PFSK-1 (cell line): ENCODE results near the gene CLEC11A.
A peak's percentile ranks its signal among the peaks of the same experiment; 100 is the strongest.

Experiments
- FOXP2 ChIP-seq: optimal IDR thresholded peaks from 2 replicates; pipeline ENCODE3; 2011; ENCODE audit warnings: borderline replicate concordance, control low read depth, inconsistent platforms; ENCODE audit not compliant: insufficient read depth; ENCODE audit errors: extremely low read length, extremely low read depth
- POLR2AphosphoS5 ChIP-seq: IDR thresholded peaks from 2 replicates; pipeline ENCODE4 v1.6.1; 2012; ENCODE audit warnings: low read depth, mild to moderate bottlenecking, control low read depth, low read length, moderate library complexity
- REST ChIP-seq, 2 experiments: IDR thresholded peaks; 2 replicates each; pipeline versions ENCODE4 v1.6.1 to v1.8.0; 2011 to 2012; ENCODE audit warnings: low read depth in 2 of 2, low read length in 2 of 2, control low read depth in 1 of 2, inconsistent platforms in 1 of 2, mild to moderate bottlenecking in 1 of 2, moderate library complexity in 1 of 2; ENCODE audit not compliant: insufficient read depth in 1 of 2
- SIN3A ChIP-seq: IDR thresholded peaks from 2 replicates; pipeline ENCODE4 v1.6.1; 2012; ENCODE audit warnings: mild to moderate bottlenecking, low read length, moderate library complexity, borderline replicate concordance; ENCODE audit not compliant: insufficient read depth
- TAF1 ChIP-seq: IDR thresholded peaks from 2 replicates; pipeline ENCODE4 v1.6.1; 2012; ENCODE audit warnings: low read length, control low read depth, borderline replicate concordance; ENCODE audit not compliant: insufficient read depth

The CLEC11A gene

DNA sequence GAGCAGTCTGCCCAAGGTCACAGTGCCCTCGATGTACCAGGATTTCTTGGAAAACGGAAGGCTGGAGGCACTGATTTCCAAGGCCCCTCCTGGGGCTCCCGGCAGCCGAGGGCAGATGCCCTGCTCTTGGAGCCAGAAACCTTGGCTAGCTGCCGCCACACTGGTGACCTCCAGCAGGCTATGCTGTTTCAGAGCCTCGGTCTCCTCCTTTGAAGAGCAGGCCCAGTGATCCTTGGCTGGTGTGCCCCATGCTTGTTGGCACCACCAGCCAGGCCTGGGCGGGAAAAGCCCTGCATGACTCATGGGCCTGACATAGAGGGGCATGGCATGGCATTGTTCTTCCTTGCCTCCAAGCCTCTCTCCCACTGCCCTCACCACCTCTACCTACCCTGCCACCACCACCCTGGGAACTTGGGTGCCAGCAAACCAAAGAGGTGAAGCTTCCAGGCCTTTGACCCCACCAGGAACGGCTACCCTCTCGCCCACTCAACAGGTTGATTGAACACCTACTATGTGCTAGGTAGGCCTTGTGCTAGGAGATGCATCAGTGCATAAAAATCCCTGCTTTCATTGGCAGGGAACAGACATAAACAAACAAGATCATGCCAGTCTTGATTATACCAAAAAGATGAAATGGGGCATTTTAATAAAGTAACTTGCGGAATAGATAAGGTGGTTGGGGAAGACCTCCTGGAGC lies 1.6 kb upstream of the CLEC11A start:
- TF ChIP-seq REST (IDR thresholded peaks at IDR 0.05; ENCODE audit: insufficient read depth in 1 of 2, low read depth in 2 of 2, low read length in 2 of 2): no peak
- no peak for TF ChIP-seq TAF1
- TF ChIP-seq POLR2AphosphoS5: no peak
- no peak for TF ChIP-seq FOXP2
- TF ChIP-seq SIN3A: no peak

DNA sequence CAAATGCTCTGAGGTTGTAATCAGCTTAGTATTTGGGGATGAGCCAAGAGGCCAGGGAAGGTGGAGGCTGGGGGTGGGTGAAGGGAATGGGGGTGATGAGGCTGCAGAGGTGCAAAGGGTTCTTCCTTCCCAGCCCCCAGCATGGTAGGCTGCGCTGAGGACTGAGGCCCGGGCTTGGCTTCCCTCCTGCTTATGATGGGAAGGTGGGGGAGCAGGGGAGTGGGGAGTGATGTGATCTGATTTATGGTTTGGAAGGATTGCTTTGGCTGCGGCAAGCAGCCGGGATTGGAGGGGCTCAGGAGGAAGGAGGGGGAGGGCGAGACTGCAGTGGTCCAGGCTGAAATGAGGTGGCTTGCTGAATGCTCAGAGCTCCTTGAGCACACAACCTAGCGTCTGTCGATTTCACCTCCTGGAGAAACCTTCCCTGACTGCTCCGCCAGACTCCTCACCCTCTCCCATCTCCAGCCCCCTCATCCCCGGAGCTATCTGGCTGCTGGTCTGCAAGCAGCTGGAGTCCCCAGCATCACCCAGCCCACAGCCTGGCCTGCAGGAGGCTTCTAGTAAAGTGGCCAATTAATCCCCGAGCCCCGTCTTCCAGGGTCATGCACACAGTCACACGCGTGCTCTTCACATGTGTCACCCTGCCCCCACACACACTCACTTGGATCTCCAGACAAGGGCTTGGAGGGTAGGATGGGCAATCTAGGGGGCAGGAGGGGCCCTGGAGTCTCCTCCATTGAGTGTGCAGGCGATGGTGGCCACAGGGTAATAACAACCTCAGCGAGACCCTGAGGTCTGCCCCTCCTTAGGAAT lies 757 bp upstream of the CLEC11A start:
- TF ChIP-seq REST (IDR thresholded peaks at IDR 0.05; ENCODE audit: insufficient read depth in 1 of 2, low read depth in 2 of 2, low read length in 2 of 2) (no peak), POLR2AphosphoS5 (no peak), SIN3A (no peak), TAF1 (no peak), FOXP2 (no peak)

DNA sequence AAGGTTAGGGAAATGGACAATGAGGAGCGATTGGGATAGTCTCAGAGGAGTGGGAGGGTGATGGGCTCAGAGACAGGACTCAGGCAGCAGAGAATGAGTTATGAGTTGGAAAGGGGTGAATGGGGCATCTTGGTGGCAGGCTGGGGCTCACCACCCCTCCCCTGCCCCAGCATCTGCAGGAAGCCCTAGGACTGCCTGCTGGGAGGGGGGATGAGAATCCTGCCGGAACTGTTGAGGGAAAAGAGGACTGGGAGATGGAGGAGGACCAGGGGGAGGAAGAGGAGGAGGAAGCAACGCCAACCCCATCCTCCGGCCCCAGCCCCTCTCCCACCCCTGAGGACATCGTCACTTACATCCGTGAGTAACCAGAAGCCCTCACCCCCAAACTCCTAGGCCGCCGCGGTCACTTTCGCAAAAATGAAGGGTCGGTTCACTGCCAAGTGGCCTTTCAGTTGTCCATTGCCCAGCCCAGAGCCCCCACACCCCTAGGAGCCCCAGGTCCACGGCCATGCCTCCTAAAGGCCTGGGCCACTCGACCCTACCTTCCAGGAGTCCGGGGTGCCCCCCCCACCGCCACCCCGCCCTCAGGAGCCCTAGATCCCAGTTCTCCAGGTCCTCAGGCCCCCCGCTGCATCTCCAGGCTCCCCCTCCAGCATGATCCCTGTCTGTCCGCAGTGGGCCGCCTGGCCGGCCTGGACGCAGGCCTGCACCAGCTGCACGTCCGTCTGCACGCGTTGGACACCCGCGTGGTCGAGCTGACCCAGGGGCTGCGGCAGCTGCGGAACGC lies 764 bp downstream of the CLEC11A start:
- TF ChIP-seq SIN3A (no peak), POLR2AphosphoS5 (0 out of 2 replicates have a peak, but pooled peaks have one; percentile 1)

DNA sequence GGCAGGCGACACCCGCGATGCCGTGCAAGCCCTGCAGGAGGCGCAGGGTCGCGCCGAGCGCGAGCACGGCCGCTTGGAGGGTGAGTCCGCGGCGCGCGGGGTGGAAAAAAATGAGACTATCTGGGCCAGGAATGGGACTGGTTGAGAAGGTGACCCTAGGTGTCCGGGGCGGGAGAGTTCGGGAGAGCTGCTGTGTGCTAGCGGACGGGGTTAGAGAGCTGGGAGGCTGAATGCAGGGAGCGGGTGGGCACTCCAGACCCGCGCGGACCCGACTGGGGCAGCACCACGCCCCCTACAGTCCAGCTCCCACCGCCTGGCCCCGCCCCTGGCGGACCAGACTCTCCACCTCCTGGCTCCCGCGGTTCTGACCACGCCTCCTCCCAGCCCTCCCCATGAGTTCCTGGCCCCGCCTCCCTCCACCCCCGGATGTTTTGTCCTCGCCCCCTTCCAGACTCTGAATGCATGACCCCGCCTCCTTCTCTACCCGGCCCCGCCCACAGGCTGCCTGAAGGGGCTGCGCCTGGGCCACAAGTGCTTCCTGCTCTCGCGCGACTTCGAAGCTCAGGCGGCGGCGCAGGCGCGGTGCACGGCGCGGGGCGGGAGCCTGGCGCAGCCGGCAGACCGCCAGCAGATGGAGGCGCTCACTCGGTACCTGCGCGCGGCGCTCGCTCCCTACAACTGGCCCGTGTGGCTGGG lies 1.5 kb downstream of the CLEC11A start:
- TF ChIP-seq TAF1 (peak; percentile 47; the same call in 1 of the 2 replicates), POLR2AphosphoS5 (peak; percentile 88; the same call in 1 of the 2 replicates), FOXP2 (peak; percentile 77), SIN3A (0 out of 2 replicates have a peak, but pooled peaks have one; percentile 26), REST (IDR thresholded peaks at IDR 0.05; ENCODE audit: insufficient read depth in 1 of 2, low read depth in 2 of 2, low read length in 2 of 2) (no peak)

DNA sequence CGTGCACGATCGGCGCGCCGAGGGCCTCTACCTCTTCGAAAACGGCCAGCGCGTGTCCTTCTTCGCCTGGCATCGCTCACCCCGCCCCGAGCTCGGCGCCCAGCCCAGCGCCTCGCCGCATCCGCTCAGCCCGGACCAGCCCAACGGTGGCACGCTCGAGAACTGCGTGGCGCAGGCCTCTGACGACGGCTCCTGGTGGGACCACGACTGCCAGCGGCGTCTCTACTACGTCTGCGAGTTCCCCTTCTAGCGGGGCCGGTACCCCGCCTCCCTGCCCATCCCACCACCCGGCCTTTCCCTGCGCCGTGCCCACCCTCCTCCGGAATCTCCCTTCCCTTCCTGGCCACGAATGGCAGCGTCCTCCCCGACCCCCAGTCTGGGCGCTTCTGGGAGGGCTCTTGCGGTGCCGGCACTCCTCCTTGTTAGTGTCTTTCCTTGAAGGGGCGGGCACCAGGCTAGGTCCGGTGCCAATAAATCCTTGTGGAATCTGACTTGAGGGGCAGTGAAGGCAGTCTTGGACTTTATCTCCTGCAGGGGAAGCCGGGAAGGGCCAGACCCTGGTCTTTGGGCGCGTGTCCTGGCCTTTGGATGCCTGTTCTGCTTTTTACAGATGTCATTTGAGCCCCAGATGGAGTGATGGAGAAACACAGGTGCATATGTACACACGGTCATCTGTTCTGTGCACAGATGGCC lies 2.2 kb downstream of the CLEC11A start:
- TF ChIP-seq FOXP2 (no peak), REST (IDR thresholded peaks at IDR 0.05; ENCODE audit: insufficient read depth in 1 of 2, low read depth in 2 of 2, low read length in 2 of 2) (no peak), POLR2AphosphoS5 (peak; percentile 26; the same call in 1 of the 2 replicates), TAF1 (no peak), SIN3A (no peak)
